Measurements from ENCODE around the gene INPP5F. TPM values are rescaled to one million over a fixed set of nuclear protein-coding genes. Genes with fewer than 3 reads are reported as not detected.

The INPP5F gene
- total RNA-seq, 1 donor from 2014 or later, result 46.1 TPM

DNA sequence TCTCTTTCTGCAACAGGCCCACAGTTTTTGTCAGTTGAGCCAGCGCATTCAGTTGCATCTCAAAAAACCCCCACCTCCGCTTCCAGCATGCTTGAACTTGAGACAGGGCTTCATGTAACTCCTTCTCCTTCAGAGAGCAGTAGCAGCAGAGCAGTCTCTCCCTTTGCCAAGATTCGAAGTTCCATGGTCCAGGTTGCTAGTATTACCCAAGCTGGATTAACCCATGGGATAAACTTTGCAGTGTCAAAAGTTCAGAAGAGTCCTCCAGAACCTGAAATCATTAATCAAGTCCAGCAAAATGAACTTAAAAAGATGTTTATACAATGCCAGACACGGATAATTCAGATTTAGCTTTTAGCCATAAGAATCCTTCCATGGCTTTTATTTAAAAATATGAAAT is 101.6 kb downstream of the INPP5F start:
- peaks cover 11% of the 10 kb centered on the region for H3K36me3 Mint-ChIP-seq (ENCODE audit: insufficient read depth)
- no peak overlapping the region for H3K27ac Mint-ChIP-seq
- TF ChIP-seq, protein P1, sequence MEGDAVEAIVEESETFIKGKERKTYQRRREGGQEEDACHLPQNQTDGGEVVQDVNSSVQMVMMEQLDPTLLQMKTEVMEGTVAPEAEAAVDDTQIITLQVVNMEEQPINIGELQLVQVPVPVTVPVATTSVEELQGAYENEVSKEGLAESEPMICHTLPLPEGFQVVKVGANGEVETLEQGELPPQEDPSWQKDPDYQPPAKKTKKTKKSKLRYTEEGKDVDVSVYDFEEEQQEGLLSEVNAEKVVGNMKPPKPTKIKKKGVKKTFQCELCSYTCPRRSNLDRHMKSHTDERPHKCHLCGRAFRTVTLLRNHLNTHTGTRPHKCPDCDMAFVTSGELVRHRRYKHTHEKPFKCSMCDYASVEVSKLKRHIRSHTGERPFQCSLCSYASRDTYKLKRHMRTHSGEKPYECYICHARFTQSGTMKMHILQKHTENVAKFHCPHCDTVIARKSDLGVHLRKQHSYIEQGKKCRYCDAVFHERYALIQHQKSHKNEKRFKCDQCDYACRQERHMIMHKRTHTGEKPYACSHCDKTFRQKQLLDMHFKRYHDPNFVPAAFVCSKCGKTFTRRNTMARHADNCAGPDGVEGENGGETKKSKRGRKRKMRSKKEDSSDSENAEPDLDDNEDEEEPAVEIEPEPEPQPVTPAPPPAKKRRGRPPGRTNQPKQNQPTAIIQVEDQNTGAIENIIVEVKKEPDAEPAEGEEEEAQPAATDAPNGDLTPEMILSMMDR (IDR thresholded peaks at IDR 0.05; ENCODE audit: unreplicated experiment), result no peak
- H3K4me3 Mint-ChIP-seq (ENCODE audit: low read depth), result no peak overlapping the region
- no peaks in the 10 kb centered on the region for H3K27me3 Mint-ChIP-seq
- H3K9me3 Mint-ChIP-seq (ENCODE audit: low read depth), result no peaks in the 10 kb centered on the region
- no peak for DNase-seq (ENCODE audit: low spot score, unreplicated experiment)
- H3K4me1 Mint-ChIP-seq (ENCODE audit: low read depth), result no peaks in the 10 kb centered on the region

DNA sequence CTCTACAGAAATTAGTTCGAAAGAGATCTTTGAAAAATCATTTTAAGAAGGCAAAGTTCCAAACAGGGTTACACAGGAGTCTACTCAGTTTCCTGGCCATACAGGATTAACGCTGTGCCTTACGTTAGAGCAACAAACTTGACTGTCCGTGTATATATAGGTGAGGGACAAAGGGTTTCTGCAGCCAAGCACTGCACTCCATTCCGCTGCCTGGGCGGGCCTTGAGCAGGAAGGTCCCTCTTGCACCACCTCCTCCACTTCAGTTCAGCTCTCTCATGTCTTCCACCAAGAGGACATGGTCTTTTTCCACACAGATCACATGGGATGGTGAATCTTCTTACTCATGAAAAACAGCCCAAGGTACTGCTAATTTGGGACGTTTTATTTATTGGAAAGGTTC is 103.6 kb downstream of the INPP5F start:
- Mint-ChIP-seq H3K4me1 (ENCODE audit: low read depth) (no peaks in the 10 kb centered on the region), H3K4me3 (ENCODE audit: low read depth) (no peak overlapping the region), H3K36me3 (ENCODE audit: insufficient read depth) (peaks cover 19% of the 10 kb centered on the region), H3K27ac (no peak overlapping the region), H3K27me3 (no peaks in the 10 kb centered on the region), H3K9me3 (ENCODE audit: low read depth) (no peaks in the 10 kb centered on the region)
- TF ChIP-seq, protein P1 (IDR thresholded peaks at IDR 0.05; ENCODE audit: unreplicated experiment), result no peak
- no peak for DNase-seq (ENCODE audit: low spot score, unreplicated experiment)

DNA sequence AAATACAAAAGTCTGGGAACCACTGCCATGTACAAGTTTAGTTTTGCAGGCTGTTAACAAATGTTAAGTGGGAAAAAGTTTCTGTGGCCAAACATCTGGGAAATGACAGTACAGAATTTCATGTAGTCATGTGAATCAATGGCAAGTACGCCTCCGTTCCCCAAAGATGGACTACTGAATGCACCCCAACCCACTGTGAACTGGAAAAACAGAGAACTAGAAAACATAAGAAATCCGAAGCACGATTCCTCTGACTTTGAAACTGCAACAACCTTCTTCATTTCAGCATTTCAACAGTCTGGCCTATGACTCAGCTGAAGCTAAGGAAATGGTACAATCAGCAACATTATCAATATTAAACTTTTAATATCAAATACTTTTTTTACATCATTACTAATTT is 105.0 kb downstream of the INPP5F start:
- H3K27ac Mint-ChIP-seq, result no peak overlapping the region
- no peaks in the 10 kb centered on the region for H3K4me1 Mint-ChIP-seq (ENCODE audit: low read depth)
- TF ChIP-seq, protein P1 (IDR thresholded peaks at IDR 0.05; ENCODE audit: unreplicated experiment), result no peak
- H3K27me3 Mint-ChIP-seq, result no peaks in the 10 kb centered on the region
- H3K9me3 Mint-ChIP-seq (ENCODE audit: low read depth), result no peaks in the 10 kb centered on the region
- no peak for DNase-seq (ENCODE audit: low spot score, unreplicated experiment)
- peaks cover 20% of the 10 kb centered on the region for H3K36me3 Mint-ChIP-seq (ENCODE audit: insufficient read depth)
- H3K4me3 Mint-ChIP-seq (ENCODE audit: low read depth), result no peak overlapping the region

DNA sequence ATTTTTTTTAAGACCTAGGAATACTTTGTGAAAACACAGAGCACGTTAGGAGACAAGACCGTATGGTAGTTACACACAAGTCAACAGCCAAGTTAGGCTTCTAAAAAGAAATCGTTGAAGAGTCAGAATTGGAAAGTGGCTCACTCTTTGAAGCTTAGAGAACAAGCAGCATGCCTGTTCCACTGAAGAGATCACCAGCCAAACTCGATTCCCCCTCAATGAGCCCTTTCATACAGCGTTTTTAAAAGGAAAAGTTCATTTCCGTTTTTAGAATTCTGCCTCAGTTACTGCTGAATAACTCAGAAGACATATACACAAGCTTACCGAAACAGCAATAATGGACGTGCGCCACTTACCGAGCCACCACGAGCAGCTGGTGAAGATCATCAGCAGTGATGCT is 105.8 kb downstream of the INPP5F start:
- H3K9me3 Mint-ChIP-seq (ENCODE audit: low read depth), result no peaks in the 10 kb centered on the region
- no peaks in the 10 kb centered on the region for H3K4me1 Mint-ChIP-seq (ENCODE audit: low read depth)
- TF ChIP-seq, protein P1 (IDR thresholded peaks at IDR 0.05; ENCODE audit: unreplicated experiment), result no peak
- no peak for DNase-seq (ENCODE audit: low spot score, unreplicated experiment)
- H3K4me3 Mint-ChIP-seq (ENCODE audit: low read depth), result no peak overlapping the region
- peaks cover 23% of the 10 kb centered on the region for H3K36me3 Mint-ChIP-seq (ENCODE audit: insufficient read depth)
- H3K27me3 Mint-ChIP-seq, result no peaks in the 10 kb centered on the region
- peak overlapping the region; percentile 46 for H3K27ac Mint-ChIP-seq

DNA sequence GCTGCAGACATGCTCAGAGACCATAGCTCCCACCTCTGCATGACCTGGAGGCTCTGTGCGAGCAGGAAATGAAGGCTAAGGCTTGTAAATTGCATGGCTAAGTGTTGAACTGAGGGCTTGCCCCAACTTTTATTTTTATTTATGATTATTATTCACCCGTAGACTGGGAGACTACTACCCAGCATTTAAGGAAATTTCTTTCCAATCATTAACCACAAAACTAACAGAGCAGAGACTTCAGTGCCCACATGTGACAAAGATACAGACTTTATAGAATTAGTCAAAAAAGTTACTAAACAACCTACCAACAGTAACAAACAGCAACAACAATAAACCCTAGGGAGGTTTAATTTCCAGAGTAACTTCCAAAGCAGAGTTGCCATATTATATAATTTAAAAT is 107.1 kb downstream of the INPP5F start:
- Mint-ChIP-seq H3K4me3 (ENCODE audit: low read depth) (no peak overlapping the region), H3K9me3 (ENCODE audit: low read depth) (no peaks in the 10 kb centered on the region), H3K4me1 (ENCODE audit: low read depth) (no peaks in the 10 kb centered on the region), H3K27me3 (no peaks in the 10 kb centered on the region), H3K36me3 (ENCODE audit: insufficient read depth) (peaks cover 30% of the 10 kb centered on the region), H3K27ac (peak overlapping the region; percentile 67)
- TF ChIP-seq, protein P1 (IDR thresholded peaks at IDR 0.05; ENCODE audit: unreplicated experiment), result no peak
- no peak for DNase-seq (ENCODE audit: low spot score, unreplicated experiment)

Data from progenitor cell of endocrine pancreas (in vitro differentiated cells).